Measurements from ENCODE around the gene TDRKH.

- no peak for TF ChIP-seq CTCF (IDR thresholded peaks at IDR 0.05)
- TF ChIP-seq POLR2A (IDR thresholded peaks at IDR 0.05) = no peak
These were observed 41.3 kb upstream of the TDRKH start, which contains the start of gene RORC for GRCh38 chr1:151831605-151832004.
